Small intestine (tissue), 7 donors: ENCODE measurements around the gene COPZ2. TPM values are rescaled to one million over a fixed set of nuclear protein-coding genes. Genes with fewer than 3 reads are reported as not detected.

Experiments
- DNase-seq, 2 donors: peaks; one replicate each; pipeline versions ENCODE4 v3.0.0 to v3.0.0-alpha.2; 2013
- FAIRE-seq: peaks from 2 replicates; lab custom pipeline; 2012; peaks lifted over from hg19 to GRCh38; lab: Jason Lieb, UNC
- H3K27ac ChIP-seq, 3 donors: one replicate each; pipeline ENCODE4 v1.5.1; 2013; ENCODE audit warnings: low read length in 2 of 3, mild to moderate bottlenecking in 2 of 3, control low read depth in 1 of 3, inconsistent platforms in 1 of 3, low read depth in 1 of 3, moderate library complexity in 1 of 3
- H3K27me3 ChIP-seq, 3 donors: one replicate each; pipeline ENCODE4 v1.6.1; 2013; ENCODE audit warnings: low read length in 3 of 3, inconsistent platforms in 1 of 3; ENCODE audit not compliant: control insufficient read depth in 3 of 3, insufficient read depth in 3 of 3
- H3K36me3 ChIP-seq, 3 donors: one replicate each; pipeline ENCODE4 v1.6.1; 2013; ENCODE audit warnings: low read length in 3 of 3, inconsistent platforms in 1 of 3, low read depth in 1 of 3, mild to moderate bottlenecking in 1 of 3, moderate library complexity in 1 of 3; ENCODE audit not compliant: control insufficient read depth in 3 of 3, insufficient read depth in 2 of 3
- H3K4me1 ChIP-seq, 3 donors: one replicate each; pipeline ENCODE4 v1.6.1; 2013; ENCODE audit warnings: low read length in 2 of 3, inconsistent platforms in 1 of 3, low read depth in 1 of 3, mild to moderate bottlenecking in 1 of 3, moderate library complexity in 1 of 3; ENCODE audit not compliant: control insufficient read depth in 3 of 3, insufficient read depth in 2 of 3
- H3K4me3 ChIP-seq, 3 donors: one replicate each; pipeline ENCODE4 v1.5.1; 2013; ENCODE audit warnings: low read length in 3 of 3, control low read depth in 1 of 3, inconsistent platforms in 1 of 3, low read depth in 1 of 3, mild to moderate bottlenecking in 1 of 3, moderate library complexity in 1 of 3
- H3K9me3 ChIP-seq, 2 donors: one replicate each; pipeline ENCODE4 v1.6.1; 2013; ENCODE audit warnings: low read depth in 1 of 2, low read length in 1 of 2; ENCODE audit not compliant: control insufficient read depth in 2 of 2, insufficient read depth in 1 of 2
- WGBS, 3 donors: extraction: QIAGEN DNeasy Blood & Tissue Kit; methylation state at CpG; one replicate each; pipeline ENCODE4 v1.1.7; 2013; 5-methylcytosine and 5-hydroxymethylcytosine counted together
- polyA plus RNA-seq, 4 donors: library from polyadenylated mRNA; stranded (reverse) in 3 of 4; unstranded in 1 of 4; fragments of 200-250 nt in 3 of 4; fragments of 120-200 nt in 1 of 4; gene quantifications; one replicate each; pipeline versions ENCODE4 v1.2.1 to v1.2.3, GENCODE V29; 2013
- donor health status: healthy with polysubstance abuse.
- donor health status: control.
- donor health status: control.
- donor health status: Bipolar disorder and iron deficiency.
- donor health status: healthy.

The COPZ2 gene
- polyA plus RNA-seq, 4 donors: 4.4 to 7.3 (median 5.6) TPM; not detected in 1

DNA sequence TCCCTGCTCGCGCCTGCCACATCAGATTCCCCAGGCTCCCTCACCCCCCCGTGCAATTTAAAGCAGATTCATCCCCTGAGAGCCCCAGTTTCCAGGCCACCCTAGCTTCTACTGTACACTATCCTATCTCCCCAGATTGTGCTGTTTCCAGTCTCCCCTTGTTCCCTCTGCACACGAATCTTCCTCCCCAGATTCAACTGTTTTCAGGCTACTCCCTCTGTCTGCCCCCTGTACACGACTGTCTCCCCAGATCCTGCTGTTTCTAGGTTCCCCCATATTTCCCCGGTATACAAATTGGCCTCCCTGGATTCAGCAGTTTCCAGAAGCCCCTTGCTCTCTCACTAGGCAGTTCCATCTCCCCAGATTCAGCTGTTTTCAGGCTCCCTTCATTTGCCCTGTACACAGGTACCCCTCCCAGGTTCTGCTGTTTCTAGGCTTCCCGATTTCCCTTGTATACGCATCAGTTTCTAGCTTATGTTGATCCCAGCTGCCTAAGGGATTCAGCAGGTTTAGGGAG, 22.9 kb downstream of the COPZ2 start:
- no peak overlapping the region for H3K27ac ChIP-seq
- peaks cover 0 to 9% (median 0%) of the 10 kb centered on the region in 3 donors for H3K4me1 ChIP-seq
- H3K9me3 ChIP-seq: no peaks in the 10 kb centered on the region
- no peaks in the 10 kb centered on the region for H3K36me3 ChIP-seq
- no peak overlapping the region for H3K4me3 ChIP-seq
- FAIRE-seq (no peak), DNase-seq (no peak)
- peaks cover 0 to 47% (median 14%) of the 10 kb centered on the region in 3 donors for H3K27me3 ChIP-seq
- 59 to 68% (median 61%) methylated on average over 8 of the region's 8 CpGs for WGBS, 3 donors

GRCh38 chr17:48013876-48014594, 23.6 kb downstream of the COPZ2 start:
- no peak for DNase-seq
- Histone ChIP-seq H3K27ac (no peak overlapping the region), H3K36me3 (no peaks in the 10 kb centered on the region), H3K9me3 (no peaks in the 10 kb centered on the region), H3K4me3 (no peak overlapping the region), H3K27me3 (peaks cover 0 to 42% (median 14%) of the 10 kb centered on the region in 3 donors), H3K4me1 (peaks cover 0 to 9% (median 0%) of the 10 kb centered on the region in 3 donors)
- 77 to 83% (median 80%) methylated on average over 5 to 6 of the region's 6 CpGs for WGBS, 3 donors
- FAIRE-seq: no peak

- no peak overlapping the region for H3K4me3 ChIP-seq
- no peaks in the 10 kb centered on the region for H3K36me3 ChIP-seq
- no peak overlapping the region for H3K27ac ChIP-seq
- FAIRE-seq (no peak), DNase-seq (no peak)
- H3K27me3 ChIP-seq: peaks cover 0 to 38% (median 14%) of the 10 kb centered on the region in 3 donors
- peaks cover 0 to 9% (median 0%) of the 10 kb centered on the region in 3 donors for H3K4me1 ChIP-seq
- WGBS, 3 donors: 21 to 40% (median 23%) methylated on average over 3 to 5 of the region's 5 CpGs
- H3K9me3 ChIP-seq: no peaks in the 10 kb centered on the region
Observed at GRCh38 chr17:48012654-48013053, 24.9 kb downstream of the COPZ2 start.

DNA sequence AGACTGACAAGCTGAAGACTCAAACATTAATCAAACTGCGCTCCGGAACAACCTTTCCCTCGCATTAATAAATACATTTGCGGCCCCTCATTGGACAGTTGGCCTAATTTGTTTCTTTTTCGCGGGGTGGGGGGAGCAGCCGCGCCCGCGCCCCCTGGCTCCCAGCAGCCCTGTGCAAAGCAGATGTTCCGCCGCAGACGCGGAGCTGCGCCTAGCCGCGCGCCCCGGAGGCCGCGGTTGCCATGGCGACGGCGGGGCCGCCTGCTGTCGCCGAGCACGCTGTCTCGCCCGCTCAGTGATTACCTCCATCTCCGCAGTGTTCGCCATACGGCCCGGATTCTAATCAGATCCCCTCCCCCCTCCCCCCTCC, 25.5 kb downstream of the COPZ2 start:
- peaks cover 0 to 9% (median 0%) of the 10 kb centered on the region in 3 donors for H3K4me1 ChIP-seq
- no peak for FAIRE-seq
- 0 to 1% (median 0%) methylated on average over 29 to 34 of the region's 34 CpGs for WGBS, 3 donors

GRCh38 chr17:48011405-48012150, 26.0 kb downstream of the COPZ2 start:
- peak overlapping the region in 2 of 3 donors; percentile 15 to 27 for H3K4me3 ChIP-seq
- no peaks in the 10 kb centered on the region for H3K36me3 ChIP-seq
- peaks cover 0 to 9% (median 0%) of the 10 kb centered on the region in 3 donors for H3K4me1 ChIP-seq
- 4 to 7% (median 6%) methylated on average over 23 of the region's 23 CpGs for WGBS, 3 donors
- peaks cover 0 to 38% (median 14%) of the 10 kb centered on the region in 3 donors for H3K27me3 ChIP-seq
- FAIRE-seq (no peak), DNase-seq (peak; percentile 44 to 47)
- no peaks in the 10 kb centered on the region for H3K9me3 ChIP-seq
- H3K27ac ChIP-seq: peak overlapping the region in 1 of 3 donors; percentile 17

More for the DNA sequence above, 25.5 kb downstream of the COPZ2 start:
- peak overlapping the region in 1 of 3 donors; percentile 17 for H3K27ac ChIP-seq
- H3K27me3 ChIP-seq: peaks cover 0 to 38% (median 14%) of the 10 kb centered on the region in 3 donors
- H3K4me3 ChIP-seq: peak overlapping the region in 2 of 3 donors; percentile 15 to 18
- H3K36me3 ChIP-seq: no peaks in the 10 kb centered on the region
- H3K9me3 ChIP-seq: no peaks in the 10 kb centered on the region
- DNase-seq: peak; percentile 18 to 69

GRCh38 chr17:48010193-48010592, 27.4 kb downstream of the COPZ2 start:
- Histone ChIP-seq H3K27me3 (peaks cover 0 to 38% (median 14%) of the 10 kb centered on the region in 3 donors), H3K36me3 (no peaks in the 10 kb centered on the region), H3K4me3 (no peak overlapping the region), H3K4me1 (peaks cover 0 to 9% (median 0%) of the 10 kb centered on the region in 3 donors), H3K9me3 (no peaks in the 10 kb centered on the region), H3K27ac (no peak overlapping the region)
- DNase-seq: no peak
- WGBS, 3 donors: 74 to 89% (median 79%) methylated on average over 3 of the region's 3 CpGs
- FAIRE-seq: no peak

GRCh38 chr17:48006936-48007709, 30.5 kb downstream of the COPZ2 start:
- Histone ChIP-seq H3K27me3 (peaks cover 0 to 18% (median 2%) of the 10 kb centered on the region in 3 donors), H3K4me1 (peaks cover 0 to 17% (median 0%) of the 10 kb centered on the region in 3 donors), H3K36me3 (no peaks in the 10 kb centered on the region), H3K27ac (no peak overlapping the region), H3K9me3 (no peaks in the 10 kb centered on the region), H3K4me3 (no peak overlapping the region)
- no peak for DNase-seq
- WGBS, 3 donors: 77 to 85% (median 78%) methylated on average over 12 of the region's 12 CpGs
- no peak for FAIRE-seq
